KMS-11 (cell line): ENCODE data around the gene SND1.
A peak's percentile ranks its signal among the peaks of the same experiment; 100 is the strongest.
"Not testable (repeated sequence)": the region's sequence is repeated elsewhere in the genome, so short reads cannot be mapped to it uniquely, and the experiment has no call there.

Source experiments
- H2AFZ ChIP-seq: fragments of 200-600 bp; sonication (generic); 2 replicates; pipeline ENCODE4 v1.6.1; 2016; ENCODE audit warnings: antibody characterized with exemption, mixed run types, low read depth
- H3K27ac ChIP-seq: fragments of 200-600 bp; sonication (generic); 2 replicates; pipeline ENCODE4 v1.6.1; 2016; ENCODE audit warnings: mild to moderate bottlenecking, mixed run types
- H3K27me3 ChIP-seq: fragments of 200-600 bp; sonication (generic); 2 replicates; pipeline ENCODE4 v1.6.1; 2017; ENCODE audit warnings: mild to moderate bottlenecking, low read depth, mixed run types, moderate library complexity; ENCODE audit not compliant: insufficient read depth
- H3K36me3 ChIP-seq: fragments of 200-600 bp; sonication (generic); 2 replicates; pipeline ENCODE4 v1.6.1; 2017; ENCODE audit warnings: mild to moderate bottlenecking, mixed run types; ENCODE audit not compliant: insufficient read depth
- H3K4me1 ChIP-seq: fragments of 200-600 bp; sonication (generic); 2 replicates; pipeline ENCODE4 v1.6.1; 2016; ENCODE audit warnings: mild to moderate bottlenecking, low read depth, mixed run types; ENCODE audit not compliant: poor library complexity, severe bottlenecking
- H3K4me2 ChIP-seq: fragments of 200-600 bp; sonication (generic); 2 replicates; pipeline ENCODE4 v1.7.0; 2016; ENCODE audit warnings: mild to moderate bottlenecking, mixed run types
- H3K4me3 ChIP-seq: fragments of 200-600 bp; sonication (generic); IDR thresholded peaks from 2 replicates; pipeline ENCODE4 v1.6.1; 2017; ENCODE audit warnings: low read depth, low read length, mixed read lengths; ENCODE audit not compliant: insufficient read depth
- H3K79me2 ChIP-seq: fragments of 200-600 bp; sonication (generic); 2 replicates; pipeline ENCODE4 v1.6.1; 2016; ENCODE audit warnings: low read depth, mixed run types; ENCODE audit not compliant: insufficient read depth
- H3K9ac ChIP-seq: fragments of 200-600 bp; sonication (generic); 2 replicates; pipeline ENCODE4 v1.6.1; 2016; ENCODE audit warnings: mild to moderate bottlenecking, mixed run types
- H4K20me1 ChIP-seq: fragments of 200-600 bp; sonication (generic); 2 replicates; pipeline ENCODE4 v1.6.1; 2016; ENCODE audit warnings: mild to moderate bottlenecking, mixed run types; ENCODE audit not compliant: insufficient read depth
- CTCF ChIP-seq: fragments of 200-600 bp; sonication (generic); conservative IDR thresholded peaks from 2 replicates; pipeline ENCODE4 v1.6.1; 2017; ENCODE audit warnings: low read depth, mild to moderate bottlenecking, antibody characterized with exemption, low read length, moderate library complexity, mixed read lengths

Gene SND1

GRCh38 chr7:127900141-127900540, 248.1 kb downstream of the SND1 start:
- Histone ChIP-seq H3K27me3 (no peaks in the 10 kb centered on the region), H3K4me3 (no peak overlapping the region), H3K27ac (no peak overlapping the region), H3K9ac (no peak overlapping the region), H3K4me1 (peaks cover 31% of the 10 kb centered on the region), H3K36me3 (no peaks in the 10 kb centered on the region; the same call in 1 of the 2 replicates), H3K4me2 (no peak overlapping the region; the same call in 1 of the 2 replicates), H2AFZ (no peak overlapping the region), H4K20me1 (peaks cover 23% of the 10 kb centered on the region; the same call in 1 of the 2 replicates), H3K79me2 (peaks cover 15% of the 10 kb centered on the region; the same call in 1 of the 2 replicates)
- no peak for TF ChIP-seq CTCF

DNA sequence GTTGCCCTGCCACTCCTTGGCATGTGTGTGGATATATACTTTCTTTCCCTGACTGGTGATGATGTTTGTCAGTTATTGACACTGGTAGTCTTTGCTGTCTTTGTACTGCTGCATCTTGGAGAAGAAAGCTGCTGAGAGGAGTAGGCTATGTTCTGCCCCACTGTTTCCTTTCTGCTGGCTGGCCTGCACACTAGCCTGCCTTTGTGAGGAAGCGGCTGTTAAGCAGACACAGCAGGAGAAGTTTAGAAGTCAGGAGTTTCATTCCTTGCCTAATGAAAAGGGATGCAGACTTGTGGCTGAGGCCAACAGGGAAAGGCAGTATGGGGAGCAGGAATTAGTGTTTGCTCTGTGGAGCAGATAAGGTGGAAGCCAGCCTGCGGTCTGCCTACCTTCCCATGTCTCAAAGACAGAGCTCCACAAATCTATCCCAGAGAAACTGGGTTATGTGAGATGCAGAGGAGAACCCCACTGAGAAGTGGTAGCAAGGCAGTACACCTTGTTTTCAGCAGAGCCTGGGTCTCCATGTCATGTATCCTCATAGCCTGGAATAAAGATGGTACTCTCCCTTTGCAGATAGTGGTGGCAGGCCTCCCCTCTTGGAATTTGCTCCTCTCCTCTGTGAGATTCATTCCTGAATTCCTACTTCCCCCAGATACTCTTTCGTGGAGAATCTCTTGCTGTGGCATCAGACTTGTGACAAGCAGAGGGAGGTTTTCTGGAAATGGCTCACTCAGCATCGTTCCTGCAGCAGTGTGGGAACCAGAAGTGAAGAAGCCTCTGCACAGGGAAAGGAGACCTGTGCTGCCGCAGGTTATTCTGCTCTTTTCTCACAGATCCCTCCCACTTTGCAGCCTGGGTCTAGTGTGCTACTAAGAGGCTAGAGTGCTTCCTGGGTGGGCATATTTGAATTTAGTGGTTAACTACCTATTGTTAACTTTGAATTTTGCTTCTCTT, 249.0 kb downstream of the SND1 start:
- peak overlapping the region; percentile 44; the same call in 1 of the 2 replicates for H3K4me2 ChIP-seq
- peaks cover 19% of the 10 kb centered on the region; the same call in 1 of the 2 replicates for H4K20me1 ChIP-seq
- TF ChIP-seq CTCF, result no peak
- no peak overlapping the region for H3K4me3 ChIP-seq
- no peak overlapping the region for H2AFZ ChIP-seq
- no peak overlapping the region for H3K9ac ChIP-seq
- no peaks in the 10 kb centered on the region for H3K36me3 ChIP-seq
- no peaks in the 10 kb centered on the region for H3K27me3 ChIP-seq
- peaks cover 31% of the 10 kb centered on the region for H3K4me1 ChIP-seq
- peaks cover 15% of the 10 kb centered on the region; the same call in 1 of the 2 replicates for H3K79me2 ChIP-seq
- peak overlapping the region; percentile 5; the same call in 1 of the 2 replicates for H3K27ac ChIP-seq

- peak overlapping the region; percentile 5; the same call in 1 of the 2 replicates for H3K27ac ChIP-seq
- peak overlapping the region; percentile 44; the same call in 1 of the 2 replicates for H3K4me2 ChIP-seq
- H3K4me3 ChIP-seq, result no peak overlapping the region
- no peak overlapping the region for H3K9ac ChIP-seq
- no peaks in the 10 kb centered on the region for H3K36me3 ChIP-seq
- peaks cover 19% of the 10 kb centered on the region; the same call in 1 of the 2 replicates for H4K20me1 ChIP-seq
- no peaks in the 10 kb centered on the region for H3K27me3 ChIP-seq
- no peak for TF ChIP-seq CTCF
- H3K79me2 ChIP-seq, result peaks cover 25% of the 10 kb centered on the region
- H3K4me1 ChIP-seq, result peaks cover 37% of the 10 kb centered on the region
- no peak overlapping the region for H2AFZ ChIP-seq
These were observed 250.1 kb downstream of the SND1 start for GRCh38 chr7:127901895-127902703.

- H4K20me1 ChIP-seq, result peaks cover 19% of the 10 kb centered on the region; the same call in 1 of the 2 replicates
- not testable (repeated sequence) for H2AFZ ChIP-seq, H3K27me3 ChIP-seq, H3K36me3 ChIP-seq, H3K4me3 ChIP-seq, H3K9ac ChIP-seq, H3K27ac ChIP-seq, H3K4me2 ChIP-seq
- H3K4me1 ChIP-seq, result peaks cover 37% of the 10 kb centered on the region
- peaks cover 32% of the 10 kb centered on the region for H3K79me2 ChIP-seq
These were observed 250.8 kb downstream of the SND1 start for GRCh38 chr7:127902753-127903152.
